ENCODE measurements around the gene HOXB6.

- no peak for TF ChIP-seq CTCF (IDR thresholded peaks at IDR 0.05)
- no peak for TF ChIP-seq BHLHE40 (IDR thresholded peaks at IDR 0.05; ENCODE audit: low read depth, low read length)
- no peak for TF ChIP-seq PHF8 (IDR thresholded peaks at IDR 0.05; ENCODE audit: borderline replicate concordance, low read depth)
- no peak for TF ChIP-seq JUN (IDR thresholded peaks at IDR 0.05)
- no peak for TF ChIP-seq POLR2AphosphoS2 (conservative IDR thresholded peaks at IDR 0.05; ENCODE audit: low read length)
- no peak for TF ChIP-seq POLR2A (IDR thresholded peaks at IDR 0.05; ENCODE audit: low read length)
- TF ChIP-seq GATA3 (IDR thresholded peaks at IDR 0.05; ENCODE audit: borderline replicate concordance) = no peak
- TF ChIP-seq REST (IDR thresholded peaks at IDR 0.05) = no peak
- TF ChIP-seq SMC3 (IDR thresholded peaks at IDR 0.05) = no peak
- no peak for TF ChIP-seq CBX2 (IDR thresholded peaks at IDR 0.05; ENCODE audit: borderline replicate concordance, low read depth)
Measured at GRCh38 chr17:48606892-48607614, 2.3 kb upstream of the HOXB6 start.

Measured in A549 (cell line).